Left kidney (tissue), 2 donors: ENCODE data around the gene DEAF1. TPM values are rescaled to one million over a fixed set of nuclear protein-coding genes. Genes with fewer than 3 reads are reported as not detected.
"Not testable (repeated sequence)": the region's sequence is repeated elsewhere in the genome, so short reads cannot be mapped to it uniquely, and the experiment has no call there.

Experiments used
- DNase-seq: peaks from one replicate; pipeline ENCODE4 v3.0.0-alpha.2; 2013
- polyA plus RNA-seq: library from polyadenylated mRNA; unstranded; fragments of 120-200 nt; gene quantifications from one replicate; pipeline ENCODE4 v1.2.1, GENCODE V29; 2013; ENCODE audit not compliant: insufficient read length

The DEAF1 gene
- polyA plus RNA-seq, 1 donor, result 45.6 TPM

DNA sequence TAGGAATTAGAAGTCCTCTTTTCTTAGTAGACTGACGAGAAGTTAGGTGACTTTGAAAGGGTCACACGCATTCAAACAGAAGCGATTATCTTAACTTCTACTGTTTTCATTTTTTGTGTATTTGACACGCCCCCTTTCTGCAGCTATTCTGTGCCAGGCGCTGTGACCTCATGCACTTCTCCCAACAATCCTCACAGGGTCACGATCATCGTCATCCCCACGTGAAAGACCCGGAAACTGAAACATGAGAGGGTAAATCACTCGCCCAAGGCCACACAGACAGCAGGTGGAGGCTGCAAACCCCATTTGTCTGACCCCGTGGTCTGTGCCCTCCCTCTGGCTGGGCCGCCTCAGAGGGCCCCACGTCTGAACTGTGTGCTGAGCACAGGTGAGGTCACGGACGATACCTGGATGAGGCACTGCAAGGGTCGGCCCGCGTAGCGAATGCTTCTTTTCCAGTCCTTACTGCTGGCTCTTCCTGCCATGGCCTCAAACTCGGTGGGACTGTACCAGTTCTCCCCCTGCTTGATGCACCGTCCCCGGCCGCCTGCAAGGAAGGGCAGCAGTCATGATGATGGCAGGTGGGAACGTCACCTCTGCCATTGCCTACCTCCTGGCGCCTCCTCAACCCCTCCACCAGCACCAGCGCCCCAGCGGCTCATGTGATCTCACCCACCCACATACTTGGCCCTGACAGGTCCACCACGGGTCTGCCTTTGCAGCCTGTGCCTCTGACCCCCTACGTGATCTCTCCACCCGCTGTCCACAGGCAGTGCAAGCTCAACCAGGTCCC is 8.4 kb downstream of the DEAF1 start:
- no peak for DNase-seq

- no peak for DNase-seq
Measured at GRCh38 chr11:680970-681369, 14.1 kb downstream of the DEAF1 start.

DNA sequence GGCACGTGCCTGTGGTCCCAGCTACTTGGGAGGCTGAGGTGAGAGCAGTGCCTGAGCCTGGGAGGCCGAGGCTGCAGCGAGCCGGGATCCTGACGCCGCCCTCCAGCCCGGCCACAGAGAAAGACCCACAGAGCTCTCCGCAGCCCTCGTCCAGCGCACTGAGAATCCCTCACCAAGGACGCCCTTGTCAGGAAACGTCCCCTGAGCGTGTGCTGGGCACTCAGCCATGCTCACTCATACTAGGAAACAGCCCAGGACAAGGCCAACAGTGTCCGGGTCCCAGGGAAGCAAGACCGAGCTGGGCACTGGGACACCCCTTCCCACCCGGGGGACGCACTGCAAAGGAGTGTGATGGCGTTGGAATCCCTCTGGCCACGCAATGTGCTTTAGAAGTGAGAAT is 14.5 kb downstream of the DEAF1 start:
- no peak for DNase-seq

DNA sequence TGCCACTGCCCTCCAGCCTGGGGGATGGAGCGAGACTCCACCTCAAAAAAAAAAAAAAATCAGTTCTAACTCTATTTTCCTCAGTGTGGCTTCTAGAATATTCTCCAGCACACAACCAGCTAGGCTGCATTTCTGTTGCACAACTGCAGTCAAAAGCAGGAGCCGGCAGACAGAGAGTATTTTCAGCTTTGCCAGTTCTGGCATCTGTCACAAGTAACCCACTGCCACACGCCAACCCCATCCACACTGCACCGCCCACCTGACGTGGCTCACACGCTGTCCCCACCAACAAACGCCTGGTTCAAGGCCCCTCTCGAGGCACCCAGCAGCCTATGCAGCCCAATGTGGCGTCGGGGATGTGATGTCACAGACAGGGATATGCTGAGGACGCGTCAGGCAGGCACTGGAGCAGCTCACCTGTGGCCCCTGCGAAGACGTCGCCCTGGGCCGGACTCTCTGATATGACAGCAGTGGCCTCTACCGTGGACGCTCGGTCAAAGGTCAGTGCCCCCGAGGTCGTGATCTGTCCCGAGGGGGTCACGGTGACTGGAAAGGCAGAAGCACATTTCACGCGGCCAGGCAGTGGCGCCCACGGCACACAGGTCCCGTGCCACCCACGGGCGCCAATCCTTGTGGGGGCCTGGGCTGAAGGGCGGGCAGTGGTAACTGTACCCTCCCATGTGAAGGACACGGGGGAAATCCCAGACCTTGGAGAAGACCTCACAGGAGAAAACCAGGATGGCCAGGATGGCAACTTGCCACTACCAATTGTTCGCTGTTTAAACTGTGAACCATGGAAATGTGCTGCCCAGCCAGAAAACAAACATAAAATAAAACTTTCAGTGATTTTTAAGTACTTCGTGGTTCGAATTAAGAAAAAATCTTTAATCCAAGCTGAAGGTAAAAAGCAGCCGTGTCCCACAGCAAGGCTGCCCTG is 15.5 kb downstream of the DEAF1 start:
- DNase-seq, result no peak

DNA sequence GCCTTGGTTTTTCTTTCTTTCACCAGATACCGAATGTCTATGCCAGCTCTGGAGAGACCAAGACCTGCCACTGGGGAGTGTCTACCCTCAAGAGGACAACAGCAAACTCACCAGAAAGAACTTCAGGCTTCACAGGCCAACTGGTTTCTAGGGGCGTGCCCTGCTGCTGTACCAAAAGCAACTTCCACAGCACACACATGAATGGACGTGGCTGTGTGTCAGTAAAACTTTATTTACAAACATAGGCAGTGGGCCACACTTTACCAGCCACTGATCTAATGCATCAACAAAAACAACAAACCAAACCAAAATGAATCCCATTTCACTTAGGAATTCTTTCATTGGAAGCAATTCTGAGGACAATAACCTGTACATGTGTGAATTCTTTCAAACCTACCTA is 16.7 kb downstream of the DEAF1 start:
- DNase-seq, result no peak

DNA sequence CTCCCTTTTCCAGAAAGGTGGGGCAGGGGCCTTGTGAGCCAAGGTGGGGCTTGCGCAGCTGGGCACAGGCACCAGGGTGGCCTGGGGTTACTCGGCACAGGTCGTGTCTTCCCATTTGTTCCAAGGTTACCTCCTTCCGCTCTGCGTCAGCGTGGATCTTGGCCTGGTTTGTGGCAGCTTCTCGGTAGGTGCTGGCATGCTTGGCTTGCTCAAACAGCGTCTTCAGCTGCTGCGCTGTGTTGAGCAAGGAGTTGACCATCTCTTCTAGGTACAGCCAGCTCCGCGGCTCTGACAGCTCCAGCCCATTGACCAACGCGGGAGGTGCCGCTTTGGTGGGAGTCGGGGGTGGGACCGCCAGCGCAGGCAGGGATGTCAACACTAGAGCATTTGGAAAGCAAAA is 20.6 kb downstream of the DEAF1 start:
- DNase-seq, result no peak

- no peak for DNase-seq
Measured at GRCh38 chr11:673866-674265, 21.2 kb downstream of the DEAF1 start.

DNA sequence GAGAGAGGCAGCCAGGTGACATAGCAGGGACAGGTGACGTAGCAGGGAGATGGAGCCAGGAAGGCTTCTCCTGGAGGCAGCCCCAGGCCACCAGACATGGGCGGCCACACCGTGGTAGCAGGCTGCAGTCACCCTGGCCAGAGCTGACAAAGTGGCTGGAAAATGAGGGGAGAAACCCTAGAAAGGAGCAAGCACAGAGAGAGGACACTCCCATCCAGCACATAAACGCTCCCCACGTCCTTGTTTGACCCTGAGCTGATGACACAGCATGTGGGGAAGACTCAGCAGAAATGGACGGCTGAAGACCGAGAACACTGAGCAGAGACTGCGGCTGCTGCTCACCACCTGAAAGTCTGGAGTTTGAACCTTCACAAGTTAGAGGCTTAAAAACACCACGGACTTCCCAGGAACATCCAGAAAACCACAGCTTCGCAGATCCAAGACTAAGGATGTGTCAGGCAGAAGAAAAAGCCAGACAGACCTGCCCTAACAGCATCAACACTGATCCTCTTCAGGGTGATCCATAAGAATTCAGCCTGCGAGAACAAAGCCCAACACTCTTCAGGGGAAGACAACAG is 29.2 kb downstream of the DEAF1 start:
- no peak for DNase-seq

- peak; percentile 46 for DNase-seq
Measured at GRCh38 chr11:665062-665703, 29.8 kb downstream of the DEAF1 start.

GRCh38 chr11:662689-663274 is 32.2 kb downstream of the DEAF1 start:
- no peak for DNase-seq

GRCh38 chr11:660681-661444 is 34.2 kb downstream of the DEAF1 start:
- no peak for DNase-seq

- DNase-seq, result no peak
Measured at GRCh38 chr11:660281-660680, 34.7 kb downstream of the DEAF1 start.

GRCh38 chr11:659532-660085 is 35.4 kb downstream of the DEAF1 start:
- no peak for DNase-seq

- no peak for DNase-seq
Measured at GRCh38 chr11:657691-658126, 37.3 kb downstream of the DEAF1 start.

DNA sequence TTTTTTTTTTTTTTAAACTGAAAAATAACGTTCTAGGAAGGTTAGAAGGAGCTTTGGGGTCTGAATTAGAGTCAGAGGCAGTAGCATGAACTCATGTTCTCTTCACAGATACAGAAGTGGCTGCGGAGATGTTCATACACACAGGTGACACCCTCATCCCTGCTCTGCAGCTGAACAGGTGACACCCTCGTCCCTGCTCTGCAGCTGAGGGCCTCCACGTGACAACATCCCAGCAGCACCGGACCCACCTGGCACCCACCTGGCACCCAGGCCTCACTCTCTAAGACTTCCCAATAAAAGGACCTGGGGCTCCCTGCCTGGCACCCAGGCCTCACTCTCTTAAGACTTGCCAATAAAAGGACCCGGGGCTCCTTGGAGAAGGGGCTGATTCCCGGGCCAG is 38.2 kb downstream of the DEAF1 start:
- DNase-seq, result no peak

GRCh38 chr11:656426-656825 is 38.6 kb downstream of the DEAF1 start:
- DNase-seq, result no peak

DNA sequence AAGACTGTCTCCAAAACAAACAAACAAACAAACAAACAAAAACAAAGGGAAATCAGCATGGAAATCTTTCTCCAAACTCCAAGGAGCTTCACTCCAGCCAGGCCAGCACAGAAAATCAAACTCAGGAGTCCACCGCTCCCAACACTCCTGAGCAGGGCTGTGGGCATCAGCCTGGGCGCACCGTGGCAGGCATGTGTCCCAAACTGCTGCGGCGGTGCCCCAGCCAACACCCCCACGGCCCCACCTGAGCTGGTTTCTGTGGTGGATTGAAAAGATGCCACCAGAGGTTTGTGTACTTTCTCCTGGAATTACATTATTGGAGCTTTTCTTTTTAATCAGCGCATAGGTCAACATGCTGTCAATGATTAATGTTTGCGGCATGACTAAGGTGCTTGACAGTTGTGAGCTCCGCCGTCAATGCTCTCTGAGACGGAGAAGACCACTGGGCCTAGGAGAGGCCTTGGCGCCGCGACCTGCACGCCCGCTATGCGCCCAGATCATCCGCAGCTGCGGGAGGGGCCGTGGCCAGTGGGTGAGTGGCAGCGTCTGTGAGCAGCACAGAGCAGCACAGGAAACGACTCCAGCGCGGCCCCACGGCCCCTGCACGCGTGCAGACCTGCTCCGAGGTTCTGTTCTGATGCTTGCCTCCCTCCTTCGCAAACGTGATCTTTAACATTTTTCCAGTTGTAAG is 39.8 kb downstream of the DEAF1 start:
- no peak for DNase-seq

- DNase-seq, result not testable (repeated sequence)
Measured at GRCh38 chr11:654444-654843, 40.6 kb downstream of the DEAF1 start.

DNA sequence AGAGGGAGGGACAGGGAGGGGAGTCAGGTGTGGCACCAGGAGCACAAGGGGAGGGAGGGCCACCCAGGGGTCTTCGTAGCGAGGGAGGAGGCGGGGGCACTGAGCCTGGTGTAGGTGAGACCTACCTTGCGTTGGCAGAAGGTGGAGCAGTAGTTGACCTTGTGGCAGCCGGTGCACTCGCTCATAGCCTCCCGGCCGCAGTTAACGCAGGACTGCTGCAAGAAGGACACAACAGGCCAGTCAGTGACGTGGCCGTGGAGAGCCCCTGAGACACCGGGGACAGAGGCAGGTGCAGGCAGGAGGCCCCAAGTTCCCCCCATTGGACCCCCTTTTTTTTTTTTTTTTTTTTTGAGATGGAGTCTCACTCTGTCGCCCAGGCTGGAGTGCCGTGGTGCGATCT is 41.2 kb downstream of the DEAF1 start:
- no peak for DNase-seq

DNA sequence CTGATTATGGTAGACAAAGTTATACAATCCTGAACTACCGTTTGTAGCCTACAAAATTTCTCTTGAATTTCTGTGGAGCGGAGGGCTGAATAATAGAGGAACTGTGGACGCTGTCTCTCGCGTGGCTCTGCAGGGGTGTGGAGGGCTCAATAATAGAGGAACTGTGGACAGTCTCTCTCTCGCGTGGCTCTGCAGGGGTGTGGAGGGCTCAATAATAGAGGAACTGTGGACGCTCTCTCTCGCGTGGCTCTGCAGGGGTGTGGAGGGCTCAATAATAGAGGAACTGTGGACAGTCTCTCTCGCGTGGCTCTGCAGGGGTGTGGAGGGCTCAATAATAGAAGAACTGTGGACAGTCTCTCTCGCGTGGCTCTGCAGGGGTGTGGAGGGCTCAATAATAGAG is 41.9 kb downstream of the DEAF1 start:
- DNase-seq, result not testable (repeated sequence)
